Cardiac muscle cell (in vitro differentiated cells and primary cell): ENCODE results near the gene BNC2. TPM values are rescaled to one million over a fixed set of nuclear protein-coding genes. Genes with fewer than 3 reads are reported as not detected.
A peak's percentile ranks its signal among the peaks of the same experiment; 100 is the strongest.

Experiments used
- DNase-seq, 2 donors: peaks; one replicate each; pipeline versions ENCODE4 v3.0.0 to v3.0.0-alpha.2; 2010 to 2017; ENCODE audit warnings: low read depth in 1 of 2, low spot score in 1 of 2
- H3K27ac ChIP-seq: fragments of 200-600 bp; sonication (generic); 2 replicates; pipeline ENCODE4 v1.5.1; 2016
- H3K27me3 ChIP-seq: fragments of 200-600 bp; sonication (generic); 2 replicates; pipeline ENCODE4 v1.6.0; 2016; ENCODE audit warnings: control low read depth
- H3K36me3 ChIP-seq: fragments of 200-600 bp; sonication (generic); 2 replicates; pipeline ENCODE4 v1.5.1; 2016; ENCODE audit warnings: control low read depth
- H3K4me1 ChIP-seq: fragments of 200-600 bp; sonication (generic); 2 replicates; pipeline ENCODE4 v1.8.1; 2017; ENCODE audit warnings: low read depth, mild to moderate bottlenecking, mixed run types
- H3K4me3 ChIP-seq: fragments of 200-600 bp; sonication (generic); 2 replicates; pipeline ENCODE4 v1.5.1; 2016; ENCODE audit warnings: mild to moderate bottlenecking
- H3K9me3 ChIP-seq: fragments of 200-600 bp; sonication (generic); 2 replicates; pipeline ENCODE4 v1.5.1; 2017; ENCODE audit warnings: low read depth, mild to moderate bottlenecking, control low read depth
- polyA plus RNA-seq: library from polyadenylated mRNA; unstranded; fragments of >200 nt; fragmentation: Nextera tagmentation; extraction: Ambion mirVana; gene quantifications from 2 replicates; pipeline ENCODE4 v1.2.1, GENCODE V29; 2016
- total RNA-seq: library from RNA; depleted of rRNA; stranded (reverse); fragments of >200 nt; gene quantifications from 2 replicates; pipeline ENCODE4 v1.2.3, GENCODE V29; 2016
- TF ChIP-seq, protein P1 (sequence below): IDR thresholded peaks from 2 replicates; pipeline ENCODE4 v1.5.1; 2012; ENCODE audit warnings: low read depth, mild to moderate bottlenecking, low read length

Gene BNC2
- total and polyA plus RNA-seq, 2 experiments from 2014 or later: 0.54 to 0.55 TPM

DNA sequence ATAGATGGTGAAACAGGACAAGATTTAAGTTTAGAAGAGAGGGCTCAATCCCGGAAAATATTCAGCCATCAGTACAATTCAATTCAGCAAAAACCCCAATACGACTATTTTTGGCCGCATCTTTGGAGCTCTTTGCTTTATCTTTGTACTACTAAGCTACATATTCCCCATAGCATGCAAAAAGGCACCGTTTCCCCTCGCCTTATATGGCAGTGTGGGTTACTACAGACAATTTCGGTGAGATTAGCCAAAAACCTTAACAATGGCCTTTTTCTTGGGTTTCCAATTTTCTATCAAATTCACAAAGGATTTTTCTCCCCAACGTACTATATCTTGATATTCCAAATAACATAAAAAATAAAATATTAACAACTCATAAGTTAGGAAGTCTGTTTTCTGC lies 382.6 kb downstream of the BNC2 start:
- peak in 1 of 2 donors; percentile 39 for DNase-seq
- H3K4me1 ChIP-seq: peaks cover 3% of the 10 kb centered on the region
- H3K9me3 ChIP-seq: no peaks in the 10 kb centered on the region
- H3K36me3 ChIP-seq: no peaks in the 10 kb centered on the region
- H3K27me3 ChIP-seq: no peaks in the 10 kb centered on the region
- TF ChIP-seq, protein P1, sequence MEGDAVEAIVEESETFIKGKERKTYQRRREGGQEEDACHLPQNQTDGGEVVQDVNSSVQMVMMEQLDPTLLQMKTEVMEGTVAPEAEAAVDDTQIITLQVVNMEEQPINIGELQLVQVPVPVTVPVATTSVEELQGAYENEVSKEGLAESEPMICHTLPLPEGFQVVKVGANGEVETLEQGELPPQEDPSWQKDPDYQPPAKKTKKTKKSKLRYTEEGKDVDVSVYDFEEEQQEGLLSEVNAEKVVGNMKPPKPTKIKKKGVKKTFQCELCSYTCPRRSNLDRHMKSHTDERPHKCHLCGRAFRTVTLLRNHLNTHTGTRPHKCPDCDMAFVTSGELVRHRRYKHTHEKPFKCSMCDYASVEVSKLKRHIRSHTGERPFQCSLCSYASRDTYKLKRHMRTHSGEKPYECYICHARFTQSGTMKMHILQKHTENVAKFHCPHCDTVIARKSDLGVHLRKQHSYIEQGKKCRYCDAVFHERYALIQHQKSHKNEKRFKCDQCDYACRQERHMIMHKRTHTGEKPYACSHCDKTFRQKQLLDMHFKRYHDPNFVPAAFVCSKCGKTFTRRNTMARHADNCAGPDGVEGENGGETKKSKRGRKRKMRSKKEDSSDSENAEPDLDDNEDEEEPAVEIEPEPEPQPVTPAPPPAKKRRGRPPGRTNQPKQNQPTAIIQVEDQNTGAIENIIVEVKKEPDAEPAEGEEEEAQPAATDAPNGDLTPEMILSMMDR: no peak
- H3K4me3 ChIP-seq: no peak overlapping the region
- no peak overlapping the region for H3K27ac ChIP-seq

DNA sequence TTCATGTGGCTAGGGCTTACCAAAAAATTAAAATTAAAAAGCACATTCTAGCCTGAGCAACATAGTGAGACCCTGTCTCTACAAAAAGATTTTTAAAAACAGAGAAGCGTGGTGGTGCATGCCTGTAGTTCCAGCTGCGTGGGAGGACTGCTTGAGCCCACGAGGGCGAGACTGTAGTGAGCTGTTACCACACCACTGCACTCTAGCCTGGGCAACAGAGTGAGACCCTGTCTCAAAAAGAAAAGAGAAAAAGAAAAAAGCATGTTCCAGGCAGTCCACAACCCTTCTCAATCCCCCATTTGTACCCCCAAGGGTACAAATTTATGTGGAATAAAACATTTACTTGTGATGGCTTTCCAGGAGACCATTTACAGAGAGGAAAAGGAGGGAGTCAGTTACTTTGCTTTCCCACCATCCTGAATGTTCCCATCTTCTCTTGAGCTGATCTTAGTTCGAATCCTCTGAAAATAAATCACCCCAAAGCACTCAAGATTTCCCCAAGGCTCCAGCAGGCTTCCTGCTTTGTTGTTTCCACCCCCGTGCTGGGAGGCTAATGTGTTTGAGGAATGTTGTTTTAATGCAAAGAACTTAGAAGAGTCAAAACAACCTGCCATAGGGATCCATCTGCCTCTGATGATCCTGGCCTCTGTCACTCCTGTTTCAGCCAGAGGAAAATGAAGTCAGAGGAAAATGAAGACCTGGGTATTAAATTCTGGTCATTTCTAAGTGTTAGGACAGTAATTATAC lies 384.7 kb downstream of the BNC2 start:
- no peak for DNase-seq
- H3K9me3 ChIP-seq: no peaks in the 10 kb centered on the region
- TF ChIP-seq, protein P1: no peak
- H3K27me3 ChIP-seq: no peaks in the 10 kb centered on the region
- no peak overlapping the region for H3K4me3 ChIP-seq
- no peak overlapping the region for H3K27ac ChIP-seq
- peaks cover 3% of the 10 kb centered on the region for H3K4me1 ChIP-seq
- no peaks in the 10 kb centered on the region for H3K36me3 ChIP-seq

DNA sequence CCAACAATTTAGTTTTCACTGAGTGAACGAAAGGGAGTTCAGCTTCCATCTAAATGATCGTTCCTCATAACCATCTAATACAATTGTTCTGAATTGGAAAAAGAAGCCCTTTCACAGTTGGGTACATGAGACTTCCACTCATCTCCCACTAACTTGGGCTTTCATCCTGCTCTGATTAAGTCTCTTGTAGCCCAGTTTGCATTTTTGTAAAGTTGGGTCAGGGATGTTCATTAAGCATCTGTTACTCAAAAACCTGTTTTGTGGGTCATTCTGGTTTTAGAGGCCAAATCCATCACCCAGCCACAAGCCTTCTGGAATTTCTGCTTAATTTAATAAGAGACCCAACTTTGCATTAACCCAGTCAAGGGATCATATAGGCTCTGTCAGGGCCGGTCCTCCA lies 385.3 kb downstream of the BNC2 start:
- TF ChIP-seq, protein P1: no peak
- no peaks in the 10 kb centered on the region for H3K27me3 ChIP-seq
- H3K4me1 ChIP-seq: peaks cover 3% of the 10 kb centered on the region
- no peak for DNase-seq
- H3K9me3 ChIP-seq: no peaks in the 10 kb centered on the region
- no peaks in the 10 kb centered on the region for H3K36me3 ChIP-seq
- H3K4me3 ChIP-seq: no peak overlapping the region
- no peak overlapping the region for H3K27ac ChIP-seq

DNA sequence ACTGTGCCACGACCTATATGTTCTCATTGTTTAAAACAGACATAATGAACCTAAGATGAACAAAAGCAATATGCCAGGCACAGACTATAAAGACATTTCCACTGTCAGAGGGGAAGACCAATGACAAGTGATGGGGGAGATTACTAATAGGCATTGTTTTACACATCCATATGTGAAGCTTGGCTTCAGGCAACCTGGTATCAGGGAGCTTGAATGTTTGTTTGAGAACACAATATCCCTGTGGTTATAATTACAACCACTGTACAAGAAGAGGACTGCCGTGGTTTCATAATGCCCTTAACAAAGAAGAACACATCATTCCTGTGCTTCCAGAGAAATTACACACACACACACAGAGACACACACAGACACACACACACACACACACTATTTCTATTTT lies 385.7 kb downstream of the BNC2 start:
- DNase-seq: peak in 1 of 2 donors; percentile 56
- H3K9me3 ChIP-seq: no peaks in the 10 kb centered on the region
- H3K27ac ChIP-seq: no peak overlapping the region
- no peaks in the 10 kb centered on the region for H3K27me3 ChIP-seq
- TF ChIP-seq, protein P1: no peak
- H3K36me3 ChIP-seq: no peaks in the 10 kb centered on the region
- peaks cover 3% of the 10 kb centered on the region for H3K4me1 ChIP-seq
- H3K4me3 ChIP-seq: no peak overlapping the region

DNA sequence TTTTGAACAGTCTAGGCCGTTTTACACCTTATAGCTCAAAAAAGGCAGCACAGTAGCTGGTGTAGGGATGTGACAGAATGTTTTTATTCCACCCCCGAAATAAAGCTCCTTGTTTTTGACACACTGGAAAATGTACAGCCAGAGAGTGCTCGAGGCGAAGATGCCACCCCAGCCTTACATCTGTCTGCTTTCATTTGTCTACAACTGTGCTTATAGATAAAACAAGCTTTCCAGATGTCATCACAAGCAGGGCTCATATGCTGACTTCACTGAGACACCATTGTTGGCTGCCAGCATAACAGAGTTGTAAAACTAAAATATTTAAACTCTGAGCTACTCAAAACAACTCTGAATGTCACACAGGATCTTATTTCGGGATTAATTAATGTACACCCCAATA lies 386.3 kb downstream of the BNC2 start:
- no peaks in the 10 kb centered on the region for H3K27me3 ChIP-seq
- TF ChIP-seq, protein P1: no peak
- no peak for DNase-seq
- H3K9me3 ChIP-seq: no peaks in the 10 kb centered on the region
- H3K4me1 ChIP-seq: peaks cover 3% of the 10 kb centered on the region
- no peak overlapping the region for H3K4me3 ChIP-seq
- H3K36me3 ChIP-seq: no peaks in the 10 kb centered on the region
- no peak overlapping the region for H3K27ac ChIP-seq
